GM12891 (cell line): ENCODE measurements around the gene TTC8. TPM values are rescaled to one million over a fixed set of nuclear protein-coding genes. Genes with fewer than 3 reads are reported as not detected.
"Not testable (repeated sequence)": the region's sequence is repeated elsewhere in the genome, so short reads cannot be mapped to it uniquely, and the experiment has no call there.

ENCODE experiments used
- DNase-seq: peaks from one replicate; pipeline ENCODE4 v3.0.0; 2011; ENCODE audit warnings: low spot score; ENCODE audit not compliant: insufficient read length
- FAIRE-seq: peaks from 2 replicates; lab custom pipeline; 2011; peaks lifted over from hg19 to GRCh38; lab: Jason Lieb, UNC
- PAX5 ChIP-seq: IDR thresholded peaks from 2 replicates; pipeline ENCODE4 v1.6.1; 2011; ENCODE audit warnings: low read length, moderate library complexity, mild to moderate bottlenecking; ENCODE audit not compliant: insufficient read depth, severe bottlenecking
- POLR2A ChIP-seq: IDR thresholded peaks from 2 replicates; pipeline ENCODE4 v1.6.1; 2011; ENCODE audit warnings: low read depth, low read length, control low read depth
- POLR2AphosphoS5 ChIP-seq: IDR thresholded peaks from 2 replicates; pipeline ENCODE4 v1.6.1; 2011; ENCODE audit warnings: low read depth, low read length, control low read depth
- POU2F2 ChIP-seq: IDR thresholded peaks from 2 replicates; pipeline ENCODE4 v1.6.1; 2011; ENCODE audit warnings: low read depth, mild to moderate bottlenecking, control low read depth, low read length, moderate library complexity
- SPI1 ChIP-seq: IDR thresholded peaks from 2 replicates; pipeline ENCODE4 v1.6.1; 2011; ENCODE audit warnings: low read depth, low read length, control low read depth
- TAF1 ChIP-seq: IDR thresholded peaks from 2 replicates; pipeline ENCODE4 v1.6.1; 2011; ENCODE audit warnings: low read depth, low read length, control low read depth
- polyA plus RNA-seq: library from polyadenylated mRNA; unstranded; fragments of >200 nt; gene quantifications from one replicate; pipeline ENCODE4 v1.2.1, GENCODE V29; 2012; ENCODE audit warnings: low read depth, missing spikeins, inconsistent platforms; ENCODE audit not compliant: missing spikeins

TTC8 gene
- polyA plus RNA-seq, result 1.4 TPM

- TF ChIP-seq POLR2AphosphoS5 (no peak), POLR2A (0 out of 2 replicates have a peak, but pooled peaks have one; percentile 36), TAF1 (0 out of 2 replicates have a peak, but pooled peaks have one; percentile 33), SPI1 (no peak)
- FAIRE-seq (peak; percentile 89), DNase-seq (peak; percentile 73)
Observed at GRCh38 chr14:88824314-88825077, at the start of gene TTC8. TSS of gene TTC8 (plus strand) at chr14:88824651. CDS start at chr14:88824708, 57 bp downstream.

GRCh38 chr14:88775532-88775931, 48.9 kb upstream of the TTC8 start:
- no peak for DNase-seq
- TF ChIP-seq TAF1 (no peak), POU2F2 (no peak), POLR2AphosphoS5 (no peak), PAX5 (no peak), POLR2A (no peak), SPI1 (no peak)
- no peak for FAIRE-seq

GRCh38 chr14:88785911-88786310, 38.5 kb upstream of the TTC8 start:
- TF ChIP-seq POU2F2 (no peak), SPI1 (no peak), POLR2A (no peak), POLR2AphosphoS5 (no peak), PAX5 (no peak), TAF1 (no peak)
- no peak for DNase-seq
- no peak for FAIRE-seq

GRCh38 chr14:88786715-88787114, 37.7 kb upstream of the TTC8 start:
- no peak for TF ChIP-seq TAF1
- no peak for TF ChIP-seq POLR2AphosphoS5
- no peak for TF ChIP-seq PAX5
- no peak for TF ChIP-seq POLR2A
- no peak for TF ChIP-seq SPI1
- no peak for TF ChIP-seq POU2F2
- DNase-seq, result no peak
- no peak for FAIRE-seq

GRCh38 chr14:88789573-88789972, 34.9 kb upstream of the TTC8 start:
- not testable (repeated sequence) for FAIRE-seq, DNase-seq

- FAIRE-seq (no peak), DNase-seq (no peak)
- TF ChIP-seq SPI1 (no peak), TAF1 (no peak), POU2F2 (no peak), POLR2AphosphoS5 (no peak), PAX5 (no peak), POLR2A (no peak)
Observed at GRCh38 chr14:88790501-88791251, 33.8 kb upstream of the TTC8 start.

- TF ChIP-seq POLR2AphosphoS5 (no peak), PAX5 (no peak), POU2F2 (no peak), POLR2A (no peak), TAF1 (no peak), SPI1 (no peak)
- FAIRE-seq, result no peak
Observed at GRCh38 chr14:88791252-88791621, 33.2 kb upstream of the TTC8 start.

GRCh38 chr14:88791629-88792472, 32.6 kb upstream of the TTC8 start:
- FAIRE-seq, result no peak
- TF ChIP-seq POLR2AphosphoS5 (no peak), TAF1 (no peak), PAX5 (no peak), POU2F2 (no peak), POLR2A (no peak), SPI1 (no peak)
- peak; percentile 2 for DNase-seq

More at GRCh38 chr14:88791252-88791621, 33.2 kb upstream of the TTC8 start:
- no peak for DNase-seq
